Central memory CD4-positive, alpha-beta T cell (primary cell): Measurements from ENCODE around the gene WNK1.
"Not testable (repeated sequence)": the region's sequence is repeated elsewhere in the genome, so short reads cannot be mapped to it uniquely, and the experiment has no call there.

Experiments
- DNase-seq: peaks from one replicate; pipeline ENCODE4 v3.0.0; 2022

Gene WNK1

DNA sequence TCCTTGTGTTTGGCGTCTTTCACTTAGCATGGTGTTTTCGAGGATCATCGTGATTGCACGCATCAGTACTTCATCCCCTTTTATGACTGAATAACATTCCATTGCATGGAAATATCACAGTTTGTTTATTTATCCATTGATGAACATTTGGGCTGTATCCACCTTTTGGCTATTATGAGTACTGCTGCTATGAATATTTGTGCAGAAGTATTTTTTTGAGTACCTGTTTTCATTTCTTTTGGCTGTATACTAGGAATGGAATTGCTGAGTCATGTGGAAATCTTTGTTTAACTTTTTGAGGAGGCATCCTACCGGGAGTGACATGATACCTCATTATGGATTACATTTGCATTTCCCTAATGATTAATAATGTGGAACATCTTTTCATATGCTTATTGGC lies 66.4 kb downstream of the WNK1 start:
- DNase-seq: no peak

GRCh38 chr12:820336-820735 lies 68.0 kb downstream of the WNK1 start:
- DNase-seq: no peak

DNA sequence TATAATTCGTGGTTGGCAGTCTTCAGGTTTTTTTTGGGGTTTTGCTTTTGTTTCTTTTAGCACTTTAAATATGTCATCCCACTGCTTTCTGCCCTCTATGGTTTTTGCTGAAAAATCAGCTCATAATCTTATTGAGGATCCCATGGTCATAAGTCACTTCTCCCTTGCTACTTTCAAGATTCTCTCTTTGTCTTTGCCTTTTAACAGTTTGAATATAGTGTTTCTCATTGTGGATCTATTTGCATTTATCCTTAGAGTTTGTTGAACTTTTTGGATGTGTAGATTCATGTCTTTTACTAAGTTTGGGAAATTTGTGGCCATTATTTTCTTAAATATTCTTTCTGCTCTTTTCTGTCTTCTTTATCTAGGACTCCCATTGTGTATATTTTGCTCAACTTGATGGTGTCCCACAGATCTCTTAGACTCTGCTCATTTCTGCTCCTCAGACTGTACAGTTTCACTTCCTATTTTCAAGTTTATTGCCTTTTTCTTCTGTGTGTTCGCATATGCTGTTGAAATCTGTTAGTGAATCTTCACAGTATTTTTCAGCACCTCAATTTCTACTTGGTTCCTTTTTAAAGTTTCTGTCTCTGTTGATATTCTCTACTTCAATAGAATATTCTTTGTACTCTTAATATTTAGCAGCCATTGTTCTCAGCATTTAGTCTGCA lies 70.8 kb downstream of the WNK1 start:
- DNase-seq: no peak

GRCh38 chr12:826331-826730 lies 74.0 kb downstream of the WNK1 start:
- no peak for DNase-seq

GRCh38 chr12:828726-829395 lies 76.5 kb downstream of the WNK1 start:
- no peak for DNase-seq

GRCh38 chr12:830111-830867 lies 77.9 kb downstream of the WNK1 start:
- DNase-seq: no peak

DNA sequence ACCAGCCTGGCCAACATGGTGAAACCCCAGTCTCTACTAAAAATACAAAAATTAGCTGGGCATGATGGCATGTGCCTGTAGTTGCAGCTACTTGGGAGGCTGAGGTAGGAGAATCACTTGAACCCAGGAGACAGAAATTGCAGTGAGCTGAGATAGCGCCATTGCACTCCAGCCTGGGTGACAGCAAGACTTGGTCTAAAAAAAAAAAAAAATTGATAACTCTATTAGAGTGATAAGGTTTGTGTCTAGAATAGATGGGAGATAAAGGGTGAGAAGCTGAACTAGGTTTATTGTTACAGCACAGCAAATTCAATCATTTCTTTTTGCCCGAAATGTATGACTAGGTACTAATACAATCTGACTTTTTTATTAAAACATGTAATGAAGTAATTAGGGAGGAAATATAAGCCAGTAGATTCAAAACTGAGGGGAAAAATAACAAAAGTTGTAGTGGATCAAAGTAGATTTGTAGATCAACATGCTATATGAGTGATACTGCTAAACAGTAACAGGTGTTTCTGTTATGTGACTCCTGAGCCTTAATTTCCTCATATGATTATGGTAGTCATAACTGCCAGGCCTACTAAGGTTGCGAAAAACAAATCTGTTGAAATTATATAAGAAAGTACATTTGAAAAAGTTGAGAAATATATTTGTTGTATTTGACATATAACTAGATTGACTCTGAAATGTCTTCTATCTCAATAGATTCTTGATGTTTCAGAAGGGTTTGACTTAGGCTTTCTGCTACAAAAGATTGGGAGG lies 83.6 kb downstream of the WNK1 start:
- DNase-seq: no peak

GRCh38 chr12:836952-837351 lies 84.6 kb downstream of the WNK1 start:
- DNase-seq: no peak

GRCh38 chr12:837548-837947 lies 85.2 kb downstream of the WNK1 start:
- DNase-seq: no peak

GRCh38 chr12:843609-844008 lies 91.2 kb downstream of the WNK1 start:
- DNase-seq: no peak

GRCh38 chr12:846421-846820 lies 94.0 kb downstream of the WNK1 start:
- no peak for DNase-seq

- no peak for DNase-seq
Measured at GRCh38 chr12:848173-848865, 95.9 kb downstream of the WNK1 start.

DNA sequence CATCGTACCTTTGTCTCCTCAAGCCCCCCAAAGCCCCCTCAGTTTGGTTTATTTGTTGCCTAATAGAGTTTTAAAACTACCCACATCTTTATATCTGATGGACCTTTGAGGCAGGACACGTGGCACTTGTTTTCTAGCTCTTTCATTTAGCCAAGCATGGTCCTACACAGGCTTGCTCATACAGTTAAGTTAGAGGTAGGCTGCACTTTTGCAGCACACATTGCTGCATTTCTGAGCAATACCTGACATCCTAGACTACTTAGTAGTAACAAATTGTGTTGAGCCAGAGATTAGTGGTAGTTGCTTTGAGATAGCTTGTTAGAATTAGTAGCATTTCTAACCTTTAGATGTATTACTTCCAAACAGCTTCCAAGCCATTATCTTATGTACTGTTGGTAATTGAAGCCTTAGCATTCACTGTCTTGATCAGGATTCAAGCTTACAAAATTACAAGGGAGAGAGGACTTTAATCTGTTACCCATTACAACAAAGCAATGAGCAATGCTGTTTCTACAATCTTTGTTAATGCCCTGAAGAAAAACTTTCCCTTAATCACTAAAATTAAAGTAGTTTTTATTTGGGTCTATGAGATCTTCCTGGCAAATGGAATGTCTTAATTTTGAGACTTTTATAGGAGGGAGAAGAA lies 96.6 kb downstream of the WNK1 start:
- no peak for DNase-seq

DNA sequence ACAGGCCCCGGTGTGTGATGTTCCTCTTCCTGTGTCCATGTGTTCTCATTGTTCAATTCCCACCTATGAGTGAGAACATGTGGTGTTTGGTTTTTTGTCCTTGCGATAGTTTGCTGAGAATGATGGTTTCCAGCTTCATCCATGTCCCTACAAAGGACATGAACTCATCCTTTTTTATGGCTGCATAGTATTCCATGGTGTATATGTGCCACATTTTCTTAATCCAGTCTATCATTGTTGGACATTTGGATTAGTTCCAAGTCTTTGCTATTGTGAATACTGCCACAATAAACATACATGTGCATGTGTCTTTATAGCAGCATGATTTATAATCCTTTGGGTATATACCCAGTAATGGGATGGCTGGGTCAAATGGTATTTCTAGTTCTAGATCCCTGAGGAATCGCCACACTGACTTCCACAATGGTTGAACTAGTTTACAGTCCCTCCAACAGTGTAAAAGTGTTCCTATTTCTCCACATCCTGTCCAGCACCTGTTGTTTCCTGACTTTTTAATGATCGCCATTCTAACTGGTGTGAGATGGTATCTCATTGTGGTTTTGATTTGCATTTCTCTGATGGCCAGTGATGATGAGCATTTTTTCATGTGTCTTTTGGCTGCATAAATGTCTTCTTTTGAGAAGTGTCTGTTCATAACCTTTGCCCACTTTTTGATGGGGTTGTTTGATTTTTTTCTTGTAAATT lies 97.5 kb downstream of the WNK1 start:
- not testable (repeated sequence) for DNase-seq

- no peak for DNase-seq
Measured at GRCh38 chr12:851343-851742, 99.0 kb downstream of the WNK1 start.

- DNase-seq: no peak
Measured at GRCh38 chr12:851913-852312, 99.5 kb downstream of the WNK1 start.

DNA sequence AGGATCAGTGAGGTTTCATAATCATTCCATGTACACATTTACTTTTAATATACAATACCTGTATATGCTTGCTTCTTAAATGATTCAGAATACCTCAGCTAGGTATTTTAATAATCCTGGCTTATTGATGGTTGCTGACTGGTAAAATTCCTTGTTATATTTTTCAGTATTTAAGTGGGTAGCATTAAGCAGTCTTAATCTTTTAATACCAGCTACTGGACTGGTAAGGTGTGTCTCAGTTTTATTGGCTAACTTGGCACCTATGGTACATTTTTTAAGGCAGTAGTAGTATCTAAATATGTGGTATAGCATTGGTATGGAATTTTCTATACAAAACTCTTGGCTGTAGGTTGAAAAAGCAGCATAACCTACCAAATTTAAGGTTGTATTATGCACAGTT lies 100.5 kb downstream of the WNK1 start:
- DNase-seq: no peak

GRCh38 chr12:857611-858010 lies 105.2 kb downstream of the WNK1 start:
- no peak for DNase-seq

- no peak for DNase-seq
Measured at GRCh38 chr12:862303-862911, 110.0 kb downstream of the WNK1 start.

GRCh38 chr12:863285-863684 lies 110.9 kb downstream of the WNK1 start:
- no peak for DNase-seq

DNA sequence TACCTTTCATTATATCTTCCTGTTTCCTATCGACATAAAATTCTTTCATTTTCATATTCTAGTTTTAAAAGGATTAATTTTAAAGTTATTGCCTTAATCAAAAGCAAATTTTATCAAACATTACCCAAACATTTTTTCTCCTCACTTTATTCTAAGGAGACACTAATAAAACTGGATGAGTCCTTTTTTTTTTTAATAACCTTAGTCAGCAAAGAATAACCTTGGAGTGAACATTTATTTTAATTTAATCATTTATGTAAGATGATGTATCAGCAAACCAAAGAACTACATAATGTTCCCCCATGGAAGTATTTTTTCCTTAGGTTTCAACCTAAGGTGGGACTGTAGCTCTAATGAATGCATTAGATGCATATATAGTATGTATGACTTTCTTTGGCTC lies 113.2 kb downstream of the WNK1 start:
- DNase-seq: no peak
